ENCODE measurements around the gene KLK2. TPM values are rescaled to one million over a fixed set of nuclear protein-coding genes. Genes with fewer than 3 reads are reported as not detected.

The KLK2 gene
- total and polyA plus RNA-seq, 10 donors, result 0.37 to 1.2 (median 0.65) TPM; not detected in 5

DNA sequence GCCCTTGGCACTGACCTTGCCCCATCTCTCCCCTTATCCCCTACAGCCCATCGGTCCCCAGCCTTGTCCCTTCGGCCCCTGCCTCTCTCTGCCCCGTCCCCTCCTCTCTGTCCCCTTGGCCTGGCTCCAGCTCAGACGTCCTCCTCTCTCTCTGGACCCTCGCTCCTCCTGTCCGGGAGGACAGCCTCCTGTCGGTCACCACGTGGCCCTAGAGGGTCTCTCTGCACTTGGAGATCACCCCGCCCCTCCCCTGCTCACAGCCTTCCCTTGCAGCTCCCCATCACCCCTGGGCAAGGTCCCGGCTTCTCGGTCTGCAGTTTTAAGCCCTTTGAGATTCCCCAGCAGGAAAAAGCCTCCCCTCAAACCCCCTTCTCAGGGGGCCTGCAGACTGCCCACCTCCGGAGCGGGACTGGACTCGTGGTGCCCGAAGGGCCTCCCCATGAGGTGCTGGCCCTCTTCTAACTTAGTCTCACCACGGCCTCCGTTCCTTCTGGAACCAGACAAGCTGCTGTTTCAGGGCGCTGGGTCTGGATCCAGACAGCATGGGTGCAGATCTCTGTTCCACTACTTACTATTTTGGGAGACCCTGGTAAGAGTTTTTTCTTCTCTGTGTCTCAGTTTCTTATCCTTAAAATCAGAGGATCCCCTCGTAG, 36.6 kb upstream of the KLK2 start:
- H3K36me3 ChIP-seq, result no peaks in the 10 kb centered on the region
- TF ChIP-seq, protein P1, sequence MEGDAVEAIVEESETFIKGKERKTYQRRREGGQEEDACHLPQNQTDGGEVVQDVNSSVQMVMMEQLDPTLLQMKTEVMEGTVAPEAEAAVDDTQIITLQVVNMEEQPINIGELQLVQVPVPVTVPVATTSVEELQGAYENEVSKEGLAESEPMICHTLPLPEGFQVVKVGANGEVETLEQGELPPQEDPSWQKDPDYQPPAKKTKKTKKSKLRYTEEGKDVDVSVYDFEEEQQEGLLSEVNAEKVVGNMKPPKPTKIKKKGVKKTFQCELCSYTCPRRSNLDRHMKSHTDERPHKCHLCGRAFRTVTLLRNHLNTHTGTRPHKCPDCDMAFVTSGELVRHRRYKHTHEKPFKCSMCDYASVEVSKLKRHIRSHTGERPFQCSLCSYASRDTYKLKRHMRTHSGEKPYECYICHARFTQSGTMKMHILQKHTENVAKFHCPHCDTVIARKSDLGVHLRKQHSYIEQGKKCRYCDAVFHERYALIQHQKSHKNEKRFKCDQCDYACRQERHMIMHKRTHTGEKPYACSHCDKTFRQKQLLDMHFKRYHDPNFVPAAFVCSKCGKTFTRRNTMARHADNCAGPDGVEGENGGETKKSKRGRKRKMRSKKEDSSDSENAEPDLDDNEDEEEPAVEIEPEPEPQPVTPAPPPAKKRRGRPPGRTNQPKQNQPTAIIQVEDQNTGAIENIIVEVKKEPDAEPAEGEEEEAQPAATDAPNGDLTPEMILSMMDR (IDR thresholded peaks at IDR 0.05 in 8 of 11, conservative IDR thresholded peaks at IDR 0.05 in 3 of 11), result no peak
- TF ChIP-seq POLR2AphosphoS5 (IDR thresholded peaks at IDR 0.05) (no peak), POLR2A (IDR thresholded peaks at IDR 0.05) (no peak)
- WGBS, 5 donors, result 45 to 52% (median 46%) methylated on average over 19 of the region's 19 CpGs
- peaks cover 0 to 4% (median under 1%) of the 10 kb centered on the region in 8 donors for H3K9me3 ChIP-seq
- peak overlapping the region in 3 of 8 donors; percentile 51 to 75 (median 58) for H3K4me3 ChIP-seq
- peaks cover 0 to 86% (median 14%) of the 10 kb centered on the region in 7 donors for H3K27me3 ChIP-seq (replicated peaks in 1 of 7)
- DNase-seq, result peak; percentile 59
- intact Hi-C loops (cut with DNase I; ENCODE audit: low total_unique reads), result no loop called here
- no peak overlapping the region for H3K27ac ChIP-seq
- peaks cover 0 to 17% (median 10%) of the 10 kb centered on the region in 6 donors for H3K4me1 ChIP-seq

DNA sequence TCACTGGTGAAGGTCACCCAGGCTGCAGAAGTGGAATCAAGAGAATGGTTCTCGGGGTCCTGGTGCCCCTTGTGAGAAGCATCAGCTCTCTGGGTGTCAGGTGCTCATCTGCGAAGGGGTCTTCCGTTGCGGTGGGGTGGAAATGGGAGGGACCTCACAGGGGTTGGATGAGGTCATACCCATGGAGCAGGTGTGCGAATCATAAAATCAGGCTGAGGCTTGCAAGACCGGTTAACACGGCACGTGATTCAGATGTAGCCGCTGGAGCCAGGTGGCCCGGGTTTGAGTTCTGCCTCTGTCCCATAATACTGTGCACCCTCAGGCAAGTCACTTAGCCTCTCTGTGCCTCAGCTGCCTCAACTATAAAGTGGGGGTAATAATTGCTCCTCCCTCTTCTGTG, 35.9 kb upstream of the KLK2 start:
- Histone ChIP-seq H3K9me3 (peaks cover 0 to 11% (median 7%) of the 10 kb centered on the region in 8 donors), H3K4me3 (no peak overlapping the region), H3K27me3 (replicated peaks in 1 of 7) (peaks cover 0 to 82% (median 14%) of the 10 kb centered on the region in 7 donors), H3K4me1 (peaks cover 0 to 17% (median 10%) of the 10 kb centered on the region in 6 donors), H3K27ac (no peak overlapping the region), H3K36me3 (no peaks in the 10 kb centered on the region)
- peak; percentile 41 for DNase-seq
- intact Hi-C loops (cut with DNase I; ENCODE audit: low total_unique reads), result no loop called here
- 75 to 87% (median 83%) methylated on average over 10 of the region's 10 CpGs for WGBS, 5 donors
- TF ChIP-seq POLR2AphosphoS5 (IDR thresholded peaks at IDR 0.05) (no peak), POLR2A (IDR thresholded peaks at IDR 0.05) (no peak)
- TF ChIP-seq, protein P1 (IDR thresholded peaks at IDR 0.05 in 8 of 11, conservative IDR thresholded peaks at IDR 0.05 in 3 of 11), result no peak

DNA sequence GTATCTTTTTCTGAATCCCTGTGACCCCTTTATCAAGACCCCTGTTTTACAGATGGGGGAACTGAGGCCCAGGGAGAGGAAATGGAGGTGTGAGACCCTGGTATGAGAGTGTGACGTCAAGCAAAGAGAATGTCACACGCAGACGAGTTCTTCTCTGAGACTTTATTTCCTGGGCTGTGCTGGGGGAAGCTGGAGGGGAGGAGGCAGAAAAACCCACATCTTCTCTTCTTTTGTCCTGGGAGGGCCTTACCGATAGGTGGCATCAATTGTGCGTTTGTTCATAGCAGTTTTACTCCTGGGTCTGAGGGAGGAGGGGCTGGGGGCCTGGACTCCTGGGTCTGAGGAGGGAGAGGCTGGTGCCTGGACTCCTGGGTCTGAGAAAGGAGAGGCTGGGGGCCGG, 35.0 kb upstream of the KLK2 start:
- Histone ChIP-seq H3K9me3 (peaks cover 0 to 20% (median 16%) of the 10 kb centered on the region in 8 donors), H3K27ac (no peak overlapping the region), H3K4me1 (peaks cover 0 to 17% (median 10%) of the 10 kb centered on the region in 6 donors), H3K4me3 (no peak overlapping the region), H3K27me3 (replicated peaks in 1 of 7) (peaks cover 0 to 72% (median 14%) of the 10 kb centered on the region in 7 donors), H3K36me3 (no peaks in the 10 kb centered on the region)
- intact Hi-C loops (cut with DNase I; ENCODE audit: low total_unique reads), result no loop called here
- 13 to 20% (median 18%) methylated on average over 6 of the region's 6 CpGs for WGBS, 5 donors
- TF ChIP-seq, protein P1 (IDR thresholded peaks at IDR 0.05 in 8 of 11, conservative IDR thresholded peaks at IDR 0.05 in 3 of 11), result no peak
- TF ChIP-seq POLR2A (IDR thresholded peaks at IDR 0.05), result no peak
- no peak for TF ChIP-seq POLR2AphosphoS5 (IDR thresholded peaks at IDR 0.05)
- no peak for DNase-seq

All from spleen (tissue), 11 donors.